OCI-LY7 (cell line): Measurements from ENCODE around the gene MYBL2. TPM values are rescaled to one million over a fixed set of nuclear protein-coding genes. Genes with fewer than 3 reads are reported as not detected.
A peak's percentile ranks its signal among the peaks of the same experiment; 100 is the strongest.

Experiments used
- BruUV-seq: library from RNA; stranded (reverse); fragments of 400-500 nt; replicated peaks from 2 replicates; lab custom pipeline; 2021; lab: Mats Ljungman, UMichigan
- CTCF ChIA-PET: fragments of 300-600 bp; sonication (Branson Sonifier 250); formaldehyde crosslinking; loops from one replicate; lab custom pipeline; 2022; ENCODE audit warnings: antibody characterized with exemption; ENCODE audit not compliant: unreplicated experiment; lab: Charles Lee
- POLR2A ChIA-PET: fragments of 300-600 bp; sonication (Branson Sonifier 250); formaldehyde crosslinking; loops from one replicate; lab custom pipeline; 2022; ENCODE audit warnings: antibody characterized with exemption; lab: Charles Lee
- DNase-seq: peaks from one replicate; pipeline ENCODE4 v3.0.0-alpha.2; 2015; ENCODE audit warnings: low spot score
- H2AFZ ChIP-seq: fragments of 200-600 bp; sonication (generic), shearing (Covaris generic); 2 replicates; pipeline ENCODE4 v1.6.1; 2014; ENCODE audit warnings: mild to moderate bottlenecking, antibody characterized with exemption, low read length, moderate library complexity
- H3K27ac ChIP-seq: fragments of 200-600 bp; sonication (generic); 2 replicates; pipeline ENCODE4 v1.5.1; 2014; ENCODE audit warnings: mixed run types, low read depth, mild to moderate bottlenecking, moderate library complexity, low read length, inconsistent platforms; ENCODE audit not compliant: poor library complexity, severe bottlenecking
- H3K36me3 ChIP-seq: fragments of 200-600 bp; sonication (generic); 2 replicates; pipeline ENCODE4 v1.6.1; 2014; ENCODE audit warnings: mild to moderate bottlenecking, antibody characterized with exemption, low read length, moderate library complexity, mixed read lengths; ENCODE audit not compliant: insufficient read depth
- H3K4me1 ChIP-seq: fragments of 200-600 bp; sonication (generic); 2 replicates; pipeline ENCODE4 v1.5.1; 2014; ENCODE audit warnings: mild to moderate bottlenecking, low read length; ENCODE audit not compliant: insufficient read depth, poor library complexity, severe bottlenecking
- H3K4me2 ChIP-seq: fragments of 200-600 bp; sonication (generic); 2 replicates; pipeline ENCODE4 v1.6.1; 2014; ENCODE audit warnings: mild to moderate bottlenecking, low read length
- H3K4me3 ChIP-seq: fragments of 200-600 bp; sonication (generic); 2 replicates; pipeline ENCODE4 v1.5.1; 2014; ENCODE audit warnings: mild to moderate bottlenecking, low read depth, low read length; ENCODE audit not compliant: poor library complexity, severe bottlenecking
- H3K79me2 ChIP-seq: fragments of 200-600 bp; sonication (generic); 2 replicates; pipeline ENCODE4 v1.6.1; 2016; ENCODE audit warnings: low read depth, mild to moderate bottlenecking, low read length, moderate library complexity, mixed read lengths; ENCODE audit not compliant: insufficient read depth
- H3K9me2 ChIP-seq: fragments of 200-600 bp; sonication (generic); 2 replicates; pipeline ENCODE4 v1.6.1; 2016; ENCODE audit warnings: mild to moderate bottlenecking, low read length, mixed read lengths; ENCODE audit not compliant: insufficient read depth
- H3K9me3 ChIP-seq: fragments of 200-600 bp; sonication (generic); 2 replicates; pipeline ENCODE4 v1.6.1; 2014; ENCODE audit warnings: mild to moderate bottlenecking, mixed run types, low read length, mixed read lengths
- H4K20me1 ChIP-seq: fragments of 200-600 bp; sonication (generic); 2 replicates; pipeline ENCODE4 v1.6.1; 2014; ENCODE audit warnings: mild to moderate bottlenecking, antibody characterized with exemption, low read length, moderate library complexity, mixed read lengths; ENCODE audit not compliant: insufficient read depth
- CTCF ChIP-seq: fragments of 200-600 bp; sonication (generic); conservative IDR thresholded peaks from 2 replicates; pipeline ENCODE4 v1.5.1; 2014; ENCODE audit warnings: mild to moderate bottlenecking, antibody characterized with exemption, low read length, moderate library complexity, mixed read lengths
- EZH2phosphoT487 ChIP-seq: fragments of 200-600 bp; sonication (generic); IDR thresholded peaks from 2 replicates; pipeline ENCODE4 v1.6.1; 2018; ENCODE audit warnings: low read depth, borderline replicate concordance, mild to moderate bottlenecking, mixed run types, antibody characterized with exemption, low read length, moderate library complexity, mixed read lengths
- intact Hi-C: fragments of 100-400 bp; cut with micrococcal nuclease; formaldehyde crosslinking; loops from one replicate; pipeline ENCODE4 v1.10.0; 2022; ENCODE audit not compliant: unreplicated experiment
- total RNA-seq, 2 experiments: library from RNA; depleted of rRNA in 1 of 2; stranded (reverse); fragments of >200 nt in 1 of 2; shearing (Covaris generic) in 1 of 2; gene quantifications; 2 replicates each; pipeline ENCODE4 v1.2.3, GENCODE V29; 2014 to 2022

The MYBL2 gene
- total RNA-seq, 2 experiments from 2014 or later: 268 to 472 TPM

- no peak overlapping the region for H3K4me3 ChIP-seq
- H2AFZ ChIP-seq: no peak overlapping the region
- BruUV-seq: no TSS peak
- CTCF ChIA-PET: no interaction called here
- TF ChIP-seq CTCF: no peak
- TF ChIP-seq EZH2phosphoT487: no peak
- H3K4me2 ChIP-seq: peak overlapping the region; percentile 14; the same call in 1 of the 2 replicates
- H3K4me1 ChIP-seq: peaks cover 45% of the 10 kb centered on the region
- no peaks in the 10 kb centered on the region; the same call in 1 of the 2 replicates for H4K20me1 ChIP-seq
- peaks cover 9% of the 10 kb centered on the region for H3K36me3 ChIP-seq
- intact Hi-C loops: no loop called here
- H3K27ac ChIP-seq: no peak overlapping the region
- no peaks in the 10 kb centered on the region for H3K9me2 ChIP-seq
- H3K9me3 ChIP-seq: no peaks in the 10 kb centered on the region
- POLR2A ChIA-PET: interaction anchor here (0.7 to 1.0 kb wide), 2 partner anchors 19 to 93 kb away, joined by 3 to 4 read pairs; no protein-coding TSS in a partner anchor
- peaks cover 10% of the 10 kb centered on the region for H3K79me2 ChIP-seq
- DNase-seq: no peak
Observed at GRCh38 chr20:43662943-43663655, 3.8 kb upstream of the MYBL2 start.

DNA sequence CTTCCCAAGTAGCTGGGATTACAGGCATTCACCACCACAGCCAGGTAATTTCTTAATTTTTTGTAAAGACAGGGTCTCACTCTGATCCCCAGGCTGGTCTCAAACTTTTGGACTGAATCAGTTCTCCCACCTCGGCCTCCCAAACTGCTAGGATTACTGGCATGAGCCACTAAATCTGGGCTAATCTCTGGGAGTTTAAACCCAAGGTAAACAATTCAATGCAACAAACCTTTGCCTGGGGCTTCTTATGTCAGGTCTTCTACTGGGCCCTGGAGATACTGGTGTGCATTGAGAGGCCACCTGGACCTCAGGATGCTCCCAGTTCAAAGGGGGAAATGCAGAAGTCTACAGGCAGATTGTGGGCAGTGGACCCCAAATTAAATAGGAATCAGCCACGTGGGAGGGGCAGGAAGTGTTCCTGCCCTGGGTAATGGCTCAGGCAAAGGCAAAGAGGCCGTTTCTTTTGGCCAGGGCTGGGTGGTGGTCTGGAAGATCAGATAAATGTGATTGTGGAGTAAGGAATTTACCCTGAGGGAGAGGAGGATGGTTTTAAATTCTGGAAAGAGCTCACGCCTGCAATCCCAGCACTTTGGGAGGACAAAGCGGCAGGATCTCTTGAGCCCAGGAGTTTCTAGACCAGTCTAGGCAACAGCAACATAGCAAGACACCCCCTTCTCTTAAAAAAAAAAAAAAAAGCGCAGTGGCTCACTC is 1.3 kb upstream of the MYBL2 start:
- Histone ChIP-seq H3K9me2 (no peaks in the 10 kb centered on the region), H3K4me1 (peaks cover 59% of the 10 kb centered on the region), H2AFZ (peak overlapping the region; percentile 73; the same call in 1 of the 2 replicates), H3K79me2 (peaks cover 35% of the 10 kb centered on the region), H3K9me3 (no peaks in the 10 kb centered on the region), H3K4me3 (no peak overlapping the region), H3K27ac (peak overlapping the region; percentile 30), H3K4me2 (peak overlapping the region; percentile 61), H4K20me1 (peaks cover 24% of the 10 kb centered on the region; the same call in 1 of the 2 replicates), H3K36me3 (peaks cover 34% of the 10 kb centered on the region)
- BruUV-seq: no TSS peak
- no peak for DNase-seq
- intact Hi-C loops: loop anchor here (2.0 kb wide), 1 partner anchor 45 kb away; no protein-coding TSS in a partner anchor
- TF ChIP-seq CTCF (no peak), EZH2phosphoT487 (no peak)
- ChIA-PET POLR2A (no interaction called here), CTCF (no interaction called here)
